Ishikawa (cell line): ENCODE results near the gene COMT.

ENCODE experiments used
- CEBPB ChIP-seq: IDR thresholded peaks from 2 replicates; pipeline ENCODE4 v1.6.1; 2012
- CREB1 ChIP-seq: IDR thresholded peaks from 2 replicates; pipeline ENCODE4 v1.6.1; 2012; ENCODE audit warnings: low read depth
- EGR1 ChIP-seq: IDR thresholded peaks from 2 replicates; pipeline ENCODE4 v1.6.1; 2012
- EP300 ChIP-seq: IDR thresholded peaks from 2 replicates; pipeline ENCODE4 v1.6.1; 2012; ENCODE audit warnings: borderline replicate concordance
- FOXM1 ChIP-seq: IDR thresholded peaks from 2 replicates; pipeline ENCODE4 v1.6.1; 2012; ENCODE audit warnings: low read depth, borderline replicate concordance
- NFIC ChIP-seq: IDR thresholded peaks from 2 replicates; pipeline ENCODE4 v1.6.1; 2012
- RAD21 ChIP-seq: IDR thresholded peaks from 2 replicates; pipeline ENCODE4 v1.6.1; 2012; ENCODE audit warnings: low read depth
- TAF1 ChIP-seq: IDR thresholded peaks from 2 replicates; pipeline ENCODE4 v1.6.1; 2012; ENCODE audit warnings: low read depth, mild to moderate bottlenecking
- TCF12 ChIP-seq: IDR thresholded peaks from 2 replicates; pipeline ENCODE4 v1.6.1; 2012; ENCODE audit warnings: low read depth
- TEAD4 ChIP-seq: IDR thresholded peaks from 2 replicates; pipeline ENCODE4 v1.6.1; 2012
- YY1 ChIP-seq: IDR thresholded peaks from 2 replicates; pipeline ENCODE4 v1.6.1; 2012; ENCODE audit warnings: low read depth
- ZBTB7A ChIP-seq: IDR thresholded peaks from 2 replicates; pipeline ENCODE4 v1.6.1; 2012; ENCODE audit warnings: low read depth
- TF ChIP-seq, protein P1 (sequence below): IDR thresholded peaks from 2 replicates; pipeline ENCODE4 v1.6.1; 2012
- TF ChIP-seq, protein P2 (sequence below): IDR thresholded peaks from 2 replicates; pipeline ENCODE4 v1.6.1; 2012; ENCODE audit warnings: low read depth, mild to moderate bottlenecking
- TF ChIP-seq, protein P3 (sequence below): IDR thresholded peaks from 2 replicates; pipeline ENCODE4 v1.6.1; 2012

The COMT gene

DNA sequence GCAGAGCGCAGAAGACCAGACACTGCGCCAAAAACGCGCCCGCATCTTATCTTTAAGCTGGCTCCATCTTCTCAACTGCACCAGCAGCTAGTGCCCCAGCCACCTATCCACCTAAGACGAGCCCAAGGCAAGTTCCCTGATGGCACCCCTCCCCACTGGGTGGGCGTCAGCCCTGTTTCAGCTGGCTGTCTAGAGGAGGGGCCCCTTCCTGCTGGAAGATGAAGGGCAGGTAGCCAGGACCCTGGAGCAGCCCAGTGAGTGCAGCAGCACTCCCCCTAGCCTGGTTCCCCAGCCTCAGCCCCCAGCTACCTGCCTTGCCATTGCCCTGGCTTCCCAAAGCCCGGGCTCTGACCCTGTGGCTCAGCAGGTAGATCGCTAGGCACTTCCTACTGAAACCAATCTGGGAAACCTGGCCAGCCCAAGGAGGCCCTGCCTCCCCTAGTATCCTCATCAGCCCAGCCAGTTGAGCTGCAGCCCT lies 46.8 kb downstream of the COMT start:
- no peak for TF ChIP-seq NFIC
- no peak for TF ChIP-seq TCF12
- TF ChIP-seq CEBPB = no peak
- TF ChIP-seq TAF1 = no peak
- no peak for TF ChIP-seq EGR1
- TF ChIP-seq, protein P1, sequence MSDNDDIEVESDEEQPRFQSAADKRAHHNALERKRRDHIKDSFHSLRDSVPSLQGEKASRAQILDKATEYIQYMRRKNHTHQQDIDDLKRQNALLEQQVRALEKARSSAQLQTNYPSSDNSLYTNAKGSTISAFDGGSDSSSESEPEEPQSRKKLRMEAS = no peak
- TF ChIP-seq, protein P2, sequence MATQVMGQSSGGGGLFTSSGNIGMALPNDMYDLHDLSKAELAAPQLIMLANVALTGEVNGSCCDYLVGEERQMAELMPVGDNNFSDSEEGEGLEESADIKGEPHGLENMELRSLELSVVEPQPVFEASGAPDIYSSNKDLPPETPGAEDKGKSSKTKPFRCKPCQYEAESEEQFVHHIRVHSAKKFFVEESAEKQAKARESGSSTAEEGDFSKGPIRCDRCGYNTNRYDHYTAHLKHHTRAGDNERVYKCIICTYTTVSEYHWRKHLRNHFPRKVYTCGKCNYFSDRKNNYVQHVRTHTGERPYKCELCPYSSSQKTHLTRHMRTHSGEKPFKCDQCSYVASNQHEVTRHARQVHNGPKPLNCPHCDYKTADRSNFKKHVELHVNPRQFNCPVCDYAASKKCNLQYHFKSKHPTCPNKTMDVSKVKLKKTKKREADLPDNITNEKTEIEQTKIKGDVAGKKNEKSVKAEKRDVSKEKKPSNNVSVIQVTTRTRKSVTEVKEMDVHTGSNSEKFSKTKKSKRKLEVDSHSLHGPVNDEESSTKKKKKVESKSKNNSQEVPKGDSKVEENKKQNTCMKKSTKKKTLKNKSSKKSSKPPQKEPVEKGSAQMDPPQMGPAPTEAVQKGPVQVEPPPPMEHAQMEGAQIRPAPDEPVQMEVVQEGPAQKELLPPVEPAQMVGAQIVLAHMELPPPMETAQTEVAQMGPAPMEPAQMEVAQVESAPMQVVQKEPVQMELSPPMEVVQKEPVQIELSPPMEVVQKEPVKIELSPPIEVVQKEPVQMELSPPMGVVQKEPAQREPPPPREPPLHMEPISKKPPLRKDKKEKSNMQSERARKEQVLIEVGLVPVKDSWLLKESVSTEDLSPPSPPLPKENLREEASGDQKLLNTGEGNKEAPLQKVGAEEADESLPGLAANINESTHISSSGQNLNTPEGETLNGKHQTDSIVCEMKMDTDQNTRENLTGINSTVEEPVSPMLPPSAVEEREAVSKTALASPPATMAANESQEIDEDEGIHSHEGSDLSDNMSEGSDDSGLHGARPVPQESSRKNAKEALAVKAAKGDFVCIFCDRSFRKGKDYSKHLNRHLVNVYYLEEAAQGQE = no peak
- TF ChIP-seq ZBTB7A = no peak
- no peak for TF ChIP-seq RAD21
- no peak for TF ChIP-seq TEAD4
- TF ChIP-seq FOXM1 = no peak
- TF ChIP-seq, protein P3, sequence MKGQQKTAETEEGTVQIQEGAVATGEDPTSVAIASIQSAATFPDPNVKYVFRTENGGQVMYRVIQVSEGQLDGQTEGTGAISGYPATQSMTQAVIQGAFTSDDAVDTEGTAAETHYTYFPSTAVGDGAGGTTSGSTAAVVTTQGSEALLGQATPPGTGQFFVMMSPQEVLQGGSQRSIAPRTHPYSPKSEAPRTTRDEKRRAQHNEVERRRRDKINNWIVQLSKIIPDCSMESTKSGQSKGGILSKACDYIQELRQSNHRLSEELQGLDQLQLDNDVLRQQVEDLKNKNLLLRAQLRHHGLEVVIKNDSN = no peak
- TF ChIP-seq EP300 = no peak
- no peak for TF ChIP-seq CREB1
- TF ChIP-seq YY1 = no peak

DNA sequence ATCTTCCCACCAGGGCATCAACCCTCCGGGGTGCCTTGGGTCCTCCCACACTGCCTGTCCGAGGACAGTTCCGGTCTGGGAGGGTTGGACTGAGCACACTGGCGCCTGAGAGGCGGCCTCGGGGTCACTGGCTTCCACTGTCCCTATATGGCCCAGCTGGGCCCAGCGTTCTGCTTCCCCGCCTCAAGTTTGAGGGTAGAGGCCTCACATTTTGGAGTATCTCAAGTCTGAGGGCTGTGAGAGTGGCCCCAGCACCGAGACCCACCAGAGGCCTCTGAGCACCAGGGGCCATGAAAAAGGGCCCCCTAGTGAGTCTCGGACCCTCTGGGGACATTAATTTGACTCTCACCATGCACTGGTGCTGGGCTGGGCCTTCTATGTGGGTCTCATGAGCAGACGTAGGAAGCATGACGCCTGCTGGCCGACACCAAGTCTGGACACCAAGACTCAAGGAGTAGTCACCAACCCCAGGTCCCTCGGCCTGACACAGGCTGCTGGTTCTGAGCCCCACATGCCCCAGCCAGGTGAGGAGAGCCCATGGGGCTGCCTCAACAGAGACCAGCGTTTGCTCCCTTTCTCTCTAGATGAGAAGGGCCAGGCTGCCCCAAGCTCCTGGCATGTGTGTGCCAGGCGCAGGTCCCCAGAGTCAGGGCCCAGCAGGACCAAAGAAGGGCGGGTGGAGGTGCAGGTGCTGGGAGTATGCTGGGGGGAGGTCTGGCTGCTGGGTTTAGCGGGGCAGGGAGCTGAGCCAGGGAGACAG lies 47.6 kb downstream of the COMT start:
- TF ChIP-seq TEAD4 (no peak), CREB1 (no peak), RAD21 (no peak), CEBPB (no peak), NFIC (no peak), TAF1 (no peak)
- TF ChIP-seq, protein P1 = no peak
- TF ChIP-seq, protein P3 = no peak

DNA sequence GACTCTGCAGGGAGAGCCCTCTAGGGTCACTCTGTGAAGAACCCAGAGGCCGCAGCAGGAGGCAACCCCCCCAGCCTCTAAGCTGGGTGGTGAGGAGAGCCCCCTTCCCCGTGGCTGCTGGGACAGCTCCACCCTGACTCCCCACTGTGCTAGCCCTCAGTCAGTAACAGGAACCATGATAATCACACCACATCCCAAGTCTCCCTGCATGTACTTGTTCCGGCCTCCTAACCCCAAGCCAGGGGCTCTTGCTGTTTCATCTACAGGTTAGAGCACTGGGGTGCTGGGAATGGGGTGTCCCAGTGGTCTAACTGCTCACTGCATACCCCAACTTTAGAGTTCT lies 48.1 kb downstream of the COMT start:
- no peak for TF ChIP-seq TEAD4
- TF ChIP-seq EGR1 = no peak
- no peak for TF ChIP-seq TAF1
- TF ChIP-seq, protein P1 = no peak
- no peak for TF ChIP-seq FOXM1
- no peak for TF ChIP-seq CREB1
- TF ChIP-seq, protein P3 = no peak
- TF ChIP-seq NFIC = no peak
- no peak for TF ChIP-seq CEBPB
- no peak for TF ChIP-seq YY1
- no peak for TF ChIP-seq TCF12
- no peak for TF ChIP-seq ZBTB7A
- TF ChIP-seq RAD21 = no peak
- no peak for TF ChIP-seq EP300
- TF ChIP-seq, protein P2 = no peak

DNA sequence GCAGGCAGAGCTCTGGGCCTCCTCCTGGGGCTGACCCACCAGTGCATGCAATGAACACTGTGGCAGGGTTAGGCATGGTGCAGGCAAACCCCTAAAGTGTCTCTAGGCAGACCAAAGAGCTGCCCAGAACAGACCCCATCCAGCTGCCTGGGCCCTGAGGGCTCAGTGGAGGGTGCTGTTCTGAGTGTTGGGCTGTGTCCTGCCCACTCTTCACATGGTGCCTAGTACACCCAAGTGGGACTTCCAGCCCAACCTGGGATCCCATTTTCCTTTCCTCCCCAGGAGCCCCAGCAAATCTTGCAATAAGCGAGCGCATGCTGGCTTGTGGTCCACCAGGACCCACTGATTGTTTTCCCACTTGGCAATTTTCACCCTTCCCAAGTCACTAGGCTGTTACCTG lies 48.6 kb downstream of the COMT start:
- TF ChIP-seq TEAD4 = no peak
- TF ChIP-seq TCF12 = no peak
- no peak for TF ChIP-seq RAD21
- no peak for TF ChIP-seq EP300
